NCI-H2196 treated with DMSO at 0.1 percent for 48 hours (cell line): ENCODE data around the gene LRRC3.

Experiments used
- DNase-seq: peaks from one replicate; lab custom pipeline; 2025; ENCODE audit not compliant: unreplicated experiment; lab: John Stamatoyannopoulos, UW

The LRRC3 gene

DNA sequence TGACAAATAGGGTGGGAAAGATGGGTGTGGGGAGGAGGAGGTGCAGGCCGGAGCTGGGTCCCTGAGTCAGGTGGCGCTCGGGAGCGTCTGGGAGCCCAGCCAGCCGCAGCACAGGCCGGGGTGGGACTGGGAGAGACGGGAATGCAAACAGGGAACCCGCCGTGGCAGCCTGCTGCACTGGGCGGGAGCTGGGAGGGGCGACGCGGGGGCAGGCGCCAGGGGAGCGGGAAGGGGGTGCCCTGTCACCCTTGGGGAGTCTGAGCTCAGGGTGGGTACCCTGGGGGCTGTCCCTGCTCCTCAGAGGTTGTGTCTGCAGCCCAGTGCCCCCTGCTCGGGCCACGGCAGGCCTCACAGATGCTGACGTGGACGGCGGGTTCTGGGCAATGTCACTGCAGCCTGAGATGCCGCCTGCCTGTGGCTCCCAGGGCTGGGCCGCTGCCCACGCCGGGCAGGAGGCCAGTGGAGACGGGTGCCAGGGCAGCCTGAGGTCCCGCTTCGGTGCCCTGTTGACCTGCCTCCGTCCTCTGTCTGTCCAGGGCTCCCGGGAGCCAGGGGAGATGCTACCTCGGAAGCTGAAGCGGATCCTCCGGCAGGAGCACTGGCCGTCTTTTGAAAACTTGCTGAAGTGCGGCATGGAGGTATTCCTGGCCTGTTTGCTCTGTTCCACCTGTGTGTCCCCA, 16.6 kb upstream of the LRRC3 start:
- no peak for DNase-seq

DNA sequence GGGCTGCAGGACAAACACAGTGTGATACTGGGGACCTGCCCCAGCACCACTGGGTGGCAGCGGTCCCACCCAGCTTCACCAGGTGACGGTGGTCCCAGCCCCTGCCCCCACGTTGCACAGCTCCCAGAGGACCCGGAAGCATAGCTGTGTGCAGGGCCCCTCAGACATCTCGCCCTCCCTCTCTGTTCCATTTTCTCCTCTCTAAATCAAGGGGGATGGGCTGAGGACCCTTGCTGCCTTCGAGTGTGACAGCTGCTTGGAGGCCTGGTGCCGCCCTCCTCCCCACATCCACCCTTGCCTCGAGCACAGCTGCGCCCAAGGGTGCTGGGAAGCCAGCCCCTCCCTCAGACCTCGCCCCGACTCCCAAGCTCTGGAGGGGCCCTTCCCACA, 16.1 kb upstream of the LRRC3 start:
- DNase-seq: no peak

DNA sequence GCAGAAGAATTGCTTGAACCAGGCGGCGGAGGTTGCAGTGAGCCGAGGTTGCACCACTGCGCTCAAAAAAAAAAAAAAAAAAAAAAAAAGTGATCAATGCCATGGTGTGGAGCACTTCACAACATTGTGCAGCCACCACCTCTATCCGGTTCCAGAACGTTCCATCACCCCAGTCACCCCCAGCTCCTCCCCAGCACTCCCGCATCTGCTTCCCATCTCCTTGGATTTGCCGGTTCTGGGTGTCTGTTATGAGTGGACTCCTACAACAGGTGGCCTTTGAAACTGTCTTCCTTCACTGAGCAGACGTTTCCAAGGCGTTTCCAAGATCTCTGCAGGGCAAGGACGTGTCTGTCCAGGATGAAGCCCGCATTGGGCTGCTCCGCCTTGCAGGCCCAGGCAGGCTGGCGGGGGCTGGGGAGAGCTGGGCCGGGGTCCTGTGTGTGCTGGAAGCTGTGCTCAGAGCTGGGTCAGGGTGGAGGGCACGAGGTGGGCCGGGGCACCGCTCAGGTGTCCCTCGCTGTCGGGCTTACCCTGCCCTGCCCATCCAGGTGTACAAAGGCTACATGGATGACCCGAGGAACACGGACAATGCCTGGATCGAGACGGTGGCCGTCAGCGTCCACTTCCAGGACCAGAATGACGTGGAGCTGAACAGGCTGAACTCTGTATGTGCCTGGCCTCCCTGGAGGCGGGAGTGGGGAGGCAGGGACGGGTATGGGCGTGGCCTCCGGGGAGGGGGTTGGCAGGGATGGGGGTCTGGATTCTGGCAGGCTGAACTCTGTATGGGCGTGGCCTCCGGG, 14.9 kb upstream of the LRRC3 start:
- DNase-seq: no peak

DNA sequence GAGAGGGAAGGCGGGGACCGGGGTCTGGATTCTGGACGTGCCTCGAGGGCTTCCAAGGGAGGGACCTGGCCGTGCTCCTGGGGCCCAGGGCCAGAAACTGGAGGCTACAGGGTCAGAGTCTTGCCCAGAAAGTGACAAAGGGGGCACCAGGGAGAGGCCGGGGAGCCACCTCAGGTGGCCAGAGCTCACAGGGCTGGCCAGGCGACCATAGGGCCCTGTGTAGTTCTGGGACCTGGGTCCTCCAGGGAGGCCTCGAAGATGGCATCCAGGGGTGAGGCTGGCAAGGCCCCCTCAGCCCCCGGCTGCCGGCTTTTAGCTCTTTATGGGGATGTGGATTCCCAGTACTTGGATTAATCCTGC, 14.3 kb upstream of the LRRC3 start:
- DNase-seq: no peak

- no peak for DNase-seq
Measured at GRCh38 chr21:44441581-44442265, 13.6 kb upstream of the LRRC3 start.

GRCh38 chr21:44442266-44443125, 12.8 kb upstream of the LRRC3 start:
- DNase-seq: no peak

DNA sequence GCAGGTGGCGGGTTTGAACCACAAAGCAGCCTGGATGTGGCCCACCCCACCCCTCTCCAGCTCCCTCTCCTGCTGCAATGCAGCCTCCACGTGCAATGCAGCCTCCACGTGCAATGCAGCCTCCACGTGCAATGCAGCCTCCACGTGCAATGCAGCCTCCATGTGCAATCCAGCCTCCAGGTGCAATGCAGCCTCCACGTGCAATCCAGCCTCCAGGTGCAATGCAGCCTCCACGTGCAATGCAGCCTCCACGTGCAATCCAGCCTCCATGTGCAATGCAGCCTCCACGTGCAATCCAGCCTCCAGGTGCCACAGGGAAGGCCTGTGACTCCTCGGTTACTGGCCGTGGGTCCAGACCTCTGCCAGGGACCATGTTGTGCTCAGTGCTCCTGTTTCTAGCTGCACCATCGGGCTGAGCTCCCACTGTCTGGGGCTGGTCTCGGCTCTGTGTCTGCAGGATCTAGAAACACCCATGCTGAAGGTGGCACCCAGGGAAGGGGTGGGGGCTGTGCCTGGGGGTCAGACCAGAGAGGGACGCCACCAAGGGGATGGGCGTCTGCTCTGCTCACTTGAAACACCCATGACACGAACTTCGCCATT, 11.9 kb upstream of the LRRC3 start:
- DNase-seq: no peak

GRCh38 chr21:44443891-44444285, 11.4 kb upstream of the LRRC3 start:
- no peak for DNase-seq

DNA sequence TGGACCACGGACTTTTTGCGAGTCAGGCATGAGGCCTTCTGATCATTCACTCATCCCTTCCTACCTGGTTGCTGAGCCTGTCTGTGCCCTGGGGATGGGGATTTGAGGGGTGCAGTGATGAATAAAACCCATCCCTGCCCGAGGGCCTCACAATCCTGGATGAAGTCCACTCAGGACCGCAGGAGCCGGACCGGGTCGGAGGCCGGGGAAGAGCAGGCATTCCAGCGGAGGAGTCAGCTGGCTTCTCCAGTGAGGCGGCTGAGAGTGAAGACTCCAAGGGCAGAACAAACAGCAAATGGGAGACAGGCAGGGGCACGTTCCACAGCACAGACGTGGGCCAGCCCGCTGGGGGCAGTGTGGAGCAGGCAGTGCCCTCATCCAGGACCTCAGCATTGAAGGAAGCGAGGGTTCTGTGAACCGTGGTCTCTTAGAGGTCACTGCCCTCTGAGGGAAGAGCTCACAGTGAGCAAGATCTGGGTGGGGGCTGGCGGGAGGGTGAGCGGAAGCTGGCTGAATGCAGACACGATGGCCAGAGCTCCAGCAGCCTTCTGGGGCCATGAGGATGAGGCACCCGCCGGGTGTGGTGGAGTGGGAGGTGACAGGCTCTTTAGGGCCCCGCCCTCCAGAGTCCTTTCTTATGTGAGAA, 10.9 kb upstream of the LRRC3 start:
- no peak for DNase-seq

- no peak for DNase-seq
Measured at GRCh38 chr21:44445145-44445812, 10.0 kb upstream of the LRRC3 start.

- no peak for DNase-seq
Measured at GRCh38 chr21:44448651-44449131, 6.6 kb upstream of the LRRC3 start.

GRCh38 chr21:44449473-44450363, 5.6 kb upstream of the LRRC3 start:
- DNase-seq: no peak

- DNase-seq: no peak
Measured at GRCh38 chr21:44450402-44450801, 4.9 kb upstream of the LRRC3 start.

GRCh38 chr21:44450999-44451398, 4.3 kb upstream of the LRRC3 start:
- no peak for DNase-seq

- no peak for DNase-seq
Measured at GRCh38 chr21:44453120-44453519, 2.2 kb upstream of the LRRC3 start.

- no peak for DNase-seq
Measured at GRCh38 chr21:44454058-44454457, 1.3 kb upstream of the LRRC3 start.

GRCh38 chr21:44455524-44456213, 359 bp downstream of the LRRC3 start:
- DNase-seq: peak; percentile 6
